HG03135 (cell line): ENCODE data around the gene OR13C9.
"Not testable (repeated sequence)": the region's sequence is repeated elsewhere in the genome, so short reads cannot be mapped to it uniquely, and the experiment has no call there.

Experiments
- ATAC-seq: cut with Tn5 transposase; IDR thresholded peaks from one replicate; pipeline ENCODE4 v1.9.1; 2021; ENCODE audit warnings: mild to moderate bottlenecking, moderate library complexity; ENCODE audit not compliant: unreplicated experiment

Gene OR13C9, protein sequence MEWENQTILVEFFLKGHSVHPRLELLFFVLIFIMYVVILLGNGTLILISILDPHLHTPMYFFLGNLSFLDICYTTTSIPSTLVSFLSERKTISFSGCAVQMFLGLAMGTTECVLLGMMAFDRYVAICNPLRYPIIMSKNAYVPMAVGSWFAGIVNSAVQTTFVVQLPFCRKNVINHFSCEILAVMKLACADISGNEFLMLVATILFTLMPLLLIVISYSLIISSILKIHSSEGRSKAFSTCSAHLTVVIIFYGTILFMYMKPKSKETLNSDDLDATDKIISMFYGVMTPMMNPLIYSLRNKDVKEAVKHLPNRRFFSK

DNA sequence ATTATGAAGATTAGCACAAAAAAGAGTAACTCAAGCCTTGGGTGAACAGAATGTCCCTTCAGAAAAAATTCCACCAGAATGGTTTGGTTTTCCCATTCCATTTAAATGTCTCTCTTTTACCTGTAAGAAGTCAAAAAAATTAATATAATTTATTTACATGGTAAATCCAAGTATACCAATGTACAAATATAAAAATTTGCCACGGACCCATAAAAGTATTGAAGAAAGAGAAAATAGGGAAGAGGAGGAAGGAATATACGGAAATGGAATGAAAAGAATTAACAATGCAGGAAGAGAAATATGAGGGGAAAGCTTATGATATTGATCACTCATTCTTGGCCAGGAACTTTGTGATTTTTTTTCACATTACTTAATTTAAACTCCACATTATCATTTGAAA is at the start of gene OR13C9:
Gene OR13C9 (minus strand): TSS at position 101 of the 400 bp plus-strand sequence. CDS start 0 bp downstream, at position 101.
- no peak for ATAC-seq

DNA sequence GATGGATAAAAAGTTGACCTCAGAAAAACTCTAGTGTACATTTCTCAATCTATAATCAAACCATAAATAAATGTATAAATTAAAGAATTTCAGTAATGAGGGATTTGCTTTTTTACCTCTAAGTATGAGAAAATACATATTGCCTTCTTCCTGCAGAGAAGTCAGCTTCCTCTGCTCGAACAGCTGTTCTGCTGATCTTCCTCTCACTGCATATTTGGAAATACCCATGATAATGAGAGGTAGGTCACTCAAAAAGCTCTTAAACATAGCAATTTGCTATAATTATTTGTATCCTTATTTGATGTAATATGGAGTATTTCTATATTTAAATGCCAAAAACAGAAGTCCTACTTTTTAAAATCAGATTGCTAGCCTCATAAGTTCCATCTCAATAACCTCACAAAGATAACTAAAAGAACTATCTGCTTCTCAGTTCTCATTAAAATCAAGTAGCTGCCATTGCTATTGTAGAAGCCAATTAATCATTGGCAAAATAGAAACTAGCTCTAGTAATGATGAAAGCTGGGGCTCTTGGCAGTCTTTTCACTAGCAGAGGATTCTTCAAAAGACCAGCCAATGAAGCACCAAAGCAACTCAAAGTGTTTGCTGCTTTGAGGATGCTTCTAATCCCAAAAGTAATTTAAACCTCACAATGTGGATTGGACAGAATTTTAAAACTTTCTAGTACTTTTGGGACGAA is 40.6 kb upstream of the OR13C9 start:
- no peak for ATAC-seq

DNA sequence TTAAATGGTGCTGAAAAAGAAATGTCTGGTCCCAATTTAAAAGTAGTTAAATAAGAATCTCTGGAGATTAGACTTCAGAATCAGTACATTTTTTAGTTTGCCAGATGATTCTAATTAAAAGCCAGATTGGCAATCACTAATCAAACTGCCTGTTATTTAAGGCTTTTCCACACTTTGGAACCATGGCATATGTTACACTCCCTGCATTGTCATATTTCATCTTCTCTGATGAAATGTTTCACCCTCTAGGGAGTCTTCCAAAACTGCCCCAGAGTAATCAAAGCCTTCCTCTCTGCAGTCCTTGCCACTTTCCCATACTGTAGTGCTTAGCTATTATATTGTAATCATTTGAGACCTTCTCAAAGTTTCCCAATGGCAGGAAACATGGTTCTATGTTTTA is 17.5 kb upstream of the OR13C9 start:
- no peak for ATAC-seq

DNA sequence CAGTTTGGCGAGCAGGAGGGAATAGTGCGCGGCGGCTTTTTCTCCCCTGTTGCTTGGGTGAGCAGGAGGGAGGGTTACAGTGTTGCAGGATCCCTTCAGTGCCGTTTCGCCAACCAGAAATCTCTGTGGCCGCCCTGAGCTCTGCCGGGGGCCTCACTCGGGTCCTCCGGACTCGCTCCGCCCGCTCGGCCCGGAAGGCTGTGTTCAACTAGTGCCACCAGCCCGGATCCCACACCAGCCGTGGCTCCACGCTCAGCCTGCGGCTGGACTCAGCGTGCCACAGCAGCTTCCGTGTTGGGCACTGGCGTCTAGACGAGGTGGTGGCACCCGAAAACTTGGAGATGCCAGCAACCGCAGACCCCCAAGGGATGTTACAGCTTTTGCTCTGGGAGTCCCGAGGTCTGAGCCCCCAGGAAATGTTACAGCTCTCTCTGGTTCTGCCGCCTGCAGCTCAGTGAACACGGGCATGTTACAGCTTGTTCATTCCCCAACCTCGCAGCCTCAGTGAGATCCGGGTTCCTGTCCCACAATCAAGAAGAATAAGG is 16.0 kb upstream of the OR13C9 start:
- no peak for ATAC-seq

DNA sequence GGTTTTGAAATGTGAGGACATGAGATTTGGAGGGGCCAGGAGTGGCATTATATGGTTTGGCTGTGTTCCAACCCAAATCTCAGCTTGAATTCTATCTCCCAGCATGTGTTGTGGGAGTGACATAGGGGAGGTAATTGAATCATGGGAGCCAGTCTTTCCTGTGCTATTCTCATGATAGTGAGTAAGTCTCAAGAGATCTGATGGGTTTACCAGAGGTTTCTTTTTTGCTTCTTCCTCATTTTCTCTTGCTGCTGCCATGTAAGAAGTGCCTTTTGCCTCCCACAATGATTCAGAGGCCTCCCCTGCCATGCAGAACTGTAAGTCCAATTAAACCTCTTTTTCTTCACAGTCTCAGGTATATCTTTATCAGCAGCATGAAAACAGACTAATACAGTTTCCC is 8.0 kb upstream of the OR13C9 start:
- not testable (repeated sequence) for ATAC-seq

DNA sequence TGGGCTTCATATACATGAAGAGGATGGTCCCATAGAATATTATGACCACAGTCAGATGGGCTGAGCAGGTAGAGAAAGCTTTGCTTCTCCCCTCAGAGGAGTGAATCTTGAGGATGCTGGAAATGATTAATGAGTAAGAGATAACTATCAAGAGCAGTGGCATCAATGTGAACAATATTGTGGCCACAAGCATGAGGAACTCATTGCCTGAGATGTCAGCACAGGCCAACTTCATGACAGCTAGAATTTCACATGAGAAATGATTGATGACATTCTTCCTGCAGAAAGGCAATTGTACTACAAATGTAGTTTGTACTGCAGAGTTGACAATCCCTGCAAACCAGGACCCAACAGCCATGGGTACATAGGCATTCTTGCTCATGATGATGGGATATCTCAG is 586 bp downstream of the OR13C9 start:
- no peak for ATAC-seq

DNA sequence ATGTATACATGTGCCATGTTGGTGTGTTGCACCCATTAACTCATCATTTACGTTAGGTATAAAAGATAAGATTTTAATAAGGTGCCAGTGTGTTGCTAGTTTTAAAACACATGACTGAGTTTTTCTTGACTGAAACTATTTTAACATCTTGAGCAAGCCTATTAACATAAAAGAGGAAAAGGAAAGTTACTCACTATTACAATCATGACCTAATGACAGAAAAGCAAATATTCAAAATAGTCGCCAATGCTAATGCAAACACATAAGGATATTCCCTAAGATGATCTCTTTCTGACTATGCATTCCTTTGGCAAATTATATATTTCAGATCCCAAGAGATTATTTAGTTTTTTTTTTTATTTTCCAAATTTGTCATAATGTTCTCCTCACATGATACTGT is 6.8 kb downstream of the OR13C9 start:
- no peak for ATAC-seq

DNA sequence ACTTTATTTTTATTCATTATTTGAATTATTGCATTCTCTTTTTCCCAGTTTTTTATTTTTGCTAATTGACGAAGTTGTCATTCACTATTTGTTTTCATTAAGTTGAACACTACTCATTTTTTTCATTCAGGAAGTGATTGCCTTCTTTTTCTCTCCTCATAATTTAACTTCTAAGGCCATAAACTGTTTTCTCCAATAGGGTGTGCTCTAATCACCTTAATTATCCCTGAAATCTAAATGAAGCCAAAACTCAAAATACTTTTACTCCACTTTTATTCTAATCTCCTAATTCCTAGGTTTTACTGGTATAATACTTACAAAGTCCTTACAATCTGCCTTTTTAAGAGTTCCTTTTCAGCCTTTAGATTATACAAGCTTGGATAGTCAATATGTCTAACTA is 9.7 kb downstream of the OR13C9 start:
- no peak for ATAC-seq

DNA sequence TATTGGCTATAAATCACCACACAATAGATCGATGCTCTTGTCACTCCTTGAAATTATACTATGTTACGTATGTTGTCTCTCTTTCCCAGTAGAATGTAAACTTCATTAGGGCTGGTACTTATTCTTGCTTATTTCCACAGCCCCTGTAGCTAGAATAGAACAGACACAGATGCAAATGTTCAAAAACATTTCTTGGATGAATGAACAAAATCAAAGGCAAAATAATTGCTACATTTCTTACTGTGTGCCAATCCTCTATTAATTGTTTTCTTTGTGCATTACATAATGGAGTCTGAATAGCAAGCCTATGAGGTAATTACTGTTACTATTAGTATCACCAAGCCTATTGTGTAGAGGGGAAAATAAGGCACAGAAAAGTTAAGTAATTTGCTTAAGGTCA is 11.9 kb downstream of the OR13C9 start:
- ATAC-seq, result no peak

DNA sequence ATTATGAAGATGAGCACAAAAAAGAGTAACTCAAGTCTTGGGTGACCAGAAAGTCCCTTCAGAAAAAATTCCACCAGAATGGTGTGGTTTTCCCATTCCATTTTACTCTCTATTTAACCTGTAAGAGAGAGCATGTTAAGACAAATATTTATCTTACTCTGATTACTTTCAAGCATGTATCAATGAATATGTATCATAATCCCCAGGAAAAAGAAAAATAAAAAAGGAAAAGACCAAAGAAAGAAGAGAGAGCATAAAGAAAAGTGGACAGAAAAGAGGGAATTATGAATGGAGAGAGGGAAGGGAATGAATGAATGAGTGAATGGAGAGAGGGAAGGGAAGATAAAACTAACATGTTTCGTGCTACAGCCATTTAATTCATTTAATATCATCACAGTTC is 12.5 kb downstream of the OR13C9 start, which contains the start of gene OR13C2:
Gene OR13C2 (minus strand): TSS at position 101 of the 400 bp plus-strand sequence. CDS start 0 bp downstream, at position 101.
- not testable (repeated sequence) for ATAC-seq

DNA sequence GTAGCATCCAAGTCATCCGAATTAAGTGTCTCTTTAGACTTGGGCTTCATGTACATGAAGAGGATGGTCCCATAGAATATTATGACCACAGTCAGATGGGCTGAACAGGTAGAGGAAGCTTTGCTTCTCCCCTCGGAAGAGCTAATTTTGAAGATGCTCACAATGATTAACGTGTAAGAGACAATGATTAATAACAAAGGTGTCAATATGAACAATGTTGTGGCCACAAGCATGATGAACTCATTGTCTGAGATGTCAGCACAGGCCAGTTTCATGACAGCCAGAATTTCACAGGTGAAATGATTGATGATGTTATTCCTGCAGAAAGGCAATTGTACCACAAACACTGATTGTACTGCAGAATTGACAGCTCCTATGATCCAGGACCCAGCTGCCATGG is 13.2 kb downstream of the OR13C9 start:
- ATAC-seq, result no peak

DNA sequence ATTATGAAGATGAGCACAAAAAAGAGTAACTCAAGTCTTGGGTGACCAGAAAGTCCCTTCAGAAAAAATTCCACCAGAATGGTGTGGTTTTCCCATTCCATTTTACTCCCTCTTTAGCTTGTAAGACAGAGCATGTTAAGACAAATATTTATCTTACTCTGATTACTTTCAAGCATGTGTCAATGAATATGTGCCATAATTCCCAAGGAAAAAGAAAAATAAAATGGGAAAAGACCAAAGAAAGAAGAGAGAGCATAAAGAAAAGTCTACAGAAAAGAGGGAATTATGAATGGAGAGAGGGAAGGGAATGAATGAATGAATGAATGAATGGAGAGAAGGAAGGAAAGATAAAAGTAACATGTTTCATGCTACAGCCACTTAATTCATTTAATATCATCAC is 18.7 kb downstream of the OR13C9 start, which contains the start of gene OR13C5:
Gene OR13C5 (minus strand): TSS at position 101 of the 400 bp plus-strand sequence. CDS start 0 bp downstream, at position 101.
- ATAC-seq, result not testable (repeated sequence)

DNA sequence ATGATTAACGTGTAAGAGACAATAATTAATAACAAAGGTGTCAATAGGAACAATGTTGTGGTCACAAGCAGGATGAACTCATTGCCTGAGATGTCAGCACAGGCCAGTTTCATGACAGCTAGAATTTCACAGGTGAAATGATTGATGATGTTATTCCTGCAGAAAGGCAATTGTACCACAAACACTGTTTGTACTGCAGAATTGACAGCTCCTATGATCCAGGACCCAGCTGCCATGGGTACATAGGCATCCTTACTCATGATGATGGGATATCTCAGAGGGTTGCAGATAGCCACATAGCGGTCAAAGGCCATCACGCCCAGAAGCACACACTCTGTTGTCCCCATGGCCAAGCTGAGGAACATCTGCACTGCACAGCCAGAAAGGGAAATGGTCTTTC is 19.3 kb downstream of the OR13C9 start:
- ATAC-seq, result not testable (repeated sequence)

DNA sequence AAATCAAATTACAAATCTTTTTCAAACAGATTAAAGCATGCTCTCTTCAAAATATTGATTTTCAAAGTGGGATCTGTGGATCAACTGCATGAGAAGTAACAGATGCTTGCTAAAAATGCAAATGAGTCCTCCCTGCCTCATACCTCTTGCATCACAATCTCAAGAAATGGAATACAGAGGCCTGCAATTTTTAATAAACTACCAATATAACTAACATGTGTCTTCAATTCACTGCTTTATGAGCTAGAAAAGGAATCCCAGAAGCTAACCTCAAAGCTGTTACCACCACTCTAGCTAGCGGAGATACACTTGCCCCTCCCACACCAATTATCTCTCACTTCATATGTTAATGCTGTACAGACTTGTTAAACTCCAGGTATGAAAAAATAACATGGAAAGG is 28.4 kb downstream of the OR13C9 start:
- no peak for ATAC-seq

DNA sequence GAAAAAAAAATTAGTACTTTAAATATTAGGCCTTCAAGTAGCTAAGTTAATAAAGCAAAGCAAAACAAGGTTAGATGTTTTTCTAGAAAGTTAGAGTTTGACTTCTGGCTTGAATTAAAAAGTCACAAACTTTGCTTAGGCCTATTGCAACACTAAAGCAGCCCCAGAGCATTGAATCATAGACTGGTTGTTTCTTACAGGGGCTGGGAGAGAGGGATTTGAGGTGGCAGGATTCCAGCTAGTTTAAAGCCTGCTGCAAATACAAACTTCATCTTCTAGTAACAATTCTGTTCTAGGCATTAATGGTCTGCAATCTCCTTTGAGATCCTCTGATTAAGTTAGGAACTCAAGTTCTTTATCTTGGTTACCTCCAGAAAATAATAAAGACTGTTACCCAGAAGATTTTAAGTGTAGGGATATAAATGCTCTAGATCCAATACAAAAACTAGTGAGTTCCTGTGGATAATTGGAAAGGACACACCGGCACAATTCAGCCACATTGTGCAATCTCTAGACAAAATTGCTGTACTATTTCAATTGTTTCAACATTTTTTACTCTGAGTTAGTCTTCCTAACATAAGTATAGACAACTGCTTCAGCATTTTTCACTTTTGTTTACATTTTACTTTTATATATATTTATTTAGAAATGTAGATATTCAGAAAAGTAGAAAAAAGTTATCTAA is 31.4 kb downstream of the OR13C9 start:
- no peak for ATAC-seq

DNA sequence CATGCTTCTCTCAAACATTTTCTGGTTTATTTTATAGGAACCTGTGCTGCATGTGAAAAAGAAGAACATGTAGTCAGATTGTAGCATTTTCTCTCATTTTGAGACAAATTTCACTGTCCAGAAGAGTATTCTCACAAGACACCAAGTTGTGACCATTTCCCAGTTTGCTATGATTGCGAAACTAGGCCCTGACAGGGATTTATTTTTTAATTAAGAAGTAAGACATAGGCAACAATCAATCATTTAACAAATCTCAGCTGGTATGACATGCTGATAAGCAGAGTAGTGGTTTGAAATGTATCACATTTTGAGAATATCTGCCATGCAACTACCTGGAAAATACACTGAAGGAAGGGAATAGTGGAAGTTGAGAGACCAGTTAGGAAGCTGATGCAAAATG is 37.4 kb downstream of the OR13C9 start:
- no peak for ATAC-seq

DNA sequence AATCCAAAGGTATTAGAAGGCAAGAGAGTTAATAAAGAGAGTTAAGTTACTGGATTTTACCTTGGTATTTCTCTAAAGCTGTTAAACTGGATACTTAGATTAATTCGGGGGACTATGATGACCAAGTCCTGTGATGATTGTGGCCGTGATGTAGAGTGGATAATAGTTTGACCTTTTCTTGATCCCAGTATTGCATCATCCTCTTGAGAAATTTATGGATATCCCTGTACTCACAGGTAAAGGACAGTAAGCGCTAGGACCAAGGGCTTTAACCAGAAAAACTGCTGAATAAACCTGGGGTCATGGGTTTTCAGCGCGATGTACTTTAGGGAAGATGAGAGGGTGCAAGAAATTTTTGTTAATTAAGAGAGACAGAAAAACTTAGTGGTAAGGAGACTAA is 40.7 kb downstream of the OR13C9 start:
- no peak for ATAC-seq

DNA sequence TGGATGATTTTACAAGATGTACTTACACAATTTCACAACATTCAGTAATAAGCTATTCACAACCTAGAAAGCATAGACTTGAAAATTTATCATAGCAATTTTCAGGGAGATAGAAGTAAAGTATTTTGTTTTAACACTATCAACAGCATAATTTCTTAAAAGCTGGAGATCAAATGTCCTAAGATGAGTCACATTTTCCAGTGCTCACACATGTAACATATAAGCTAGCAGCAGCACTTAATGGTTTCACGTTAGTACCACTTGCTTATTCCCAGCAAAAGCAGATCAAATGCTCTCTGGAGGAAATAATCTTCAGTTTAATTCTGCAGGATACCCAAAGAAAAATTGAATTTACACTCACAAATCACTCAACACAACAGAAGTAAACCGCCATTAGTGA is 42.5 kb downstream of the OR13C9 start:
- no peak for ATAC-seq

DNA sequence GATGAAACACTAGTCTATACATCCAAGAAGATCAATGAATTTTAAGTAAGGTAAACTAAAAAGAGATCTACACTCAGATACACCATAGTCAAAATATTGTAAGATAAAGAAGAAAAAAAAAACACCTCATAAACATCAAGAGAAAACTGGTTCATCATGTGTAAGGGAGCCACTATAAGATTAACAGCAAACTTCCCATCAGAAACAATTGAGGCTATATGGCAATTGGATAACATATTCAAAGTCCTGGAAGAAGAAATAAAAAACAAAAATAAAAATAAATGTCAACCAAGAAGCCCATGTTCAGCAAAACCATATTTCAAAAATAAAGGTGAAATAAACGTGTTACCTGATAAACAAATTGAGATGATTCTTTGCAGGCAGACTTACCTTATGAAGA is 45.4 kb downstream of the OR13C9 start:
- ATAC-seq, result no peak

DNA sequence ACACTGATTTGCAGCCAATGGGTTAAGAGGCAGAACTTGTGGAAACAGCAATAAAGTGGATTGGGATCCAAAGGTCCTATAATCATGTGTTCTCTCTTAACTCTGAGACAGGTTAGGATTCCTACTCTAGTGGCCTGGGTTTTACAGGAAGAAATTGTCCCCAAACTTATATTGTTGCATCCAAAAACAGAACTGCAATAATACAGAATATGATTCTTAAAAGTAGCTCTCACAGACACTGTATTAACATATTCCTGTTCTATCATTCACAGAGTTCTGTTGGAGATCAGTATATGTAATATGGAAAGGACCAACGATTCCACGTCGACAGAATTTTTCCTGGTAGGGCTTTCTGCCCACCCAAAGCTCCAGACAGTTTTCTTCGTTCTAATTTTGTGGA is 49.1 kb downstream of the OR13C9 start, which contains the start of gene OR13C8:
Gene OR13C8 (plus strand): TSS at position 301 of the 400 bp plus-strand sequence. CDS start 0 bp downstream, at position 301.
- ATAC-seq, result no peak
